ENCODE data around the gene CAMSAP2. TPM values are rescaled to one million over a fixed set of nuclear protein-coding genes. Genes with fewer than 3 reads are reported as not detected.

The CAMSAP2 gene
- total and polyA plus RNA-seq, 2 donors (not counting 3 experiments of a cell fraction or from before 2014, with no cell fraction given), result 6.7 to 45.5 TPM

DNA sequence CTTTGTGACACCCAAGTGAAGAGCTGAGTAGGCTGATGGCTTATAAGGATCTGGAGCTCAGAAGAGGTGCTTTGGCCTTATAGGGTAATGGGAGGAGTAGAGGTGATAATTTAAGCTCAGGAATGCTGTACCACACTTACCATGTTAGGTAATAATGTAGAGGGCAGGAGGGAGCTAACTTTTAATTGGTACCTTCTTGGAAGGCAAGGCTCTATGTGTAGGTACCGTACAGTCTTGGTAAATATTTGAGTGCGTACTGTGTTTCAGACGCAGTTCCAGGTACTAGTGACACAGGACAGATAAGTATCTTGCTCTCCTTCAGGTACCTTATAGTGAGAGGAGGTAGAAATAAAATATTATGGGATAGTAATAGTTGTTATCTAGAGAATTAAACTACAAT lies 16.8 kb downstream of the CAMSAP2 start:
- Histone ChIP-seq H3K9me3 (replicated peaks; ENCODE audit: control insufficient read depth, insufficient read depth, low read length) (no peaks in the 10 kb centered on the region), H3K4me3 (replicated peaks in 1 of 3; ENCODE audit: insufficient read depth in 1 of 3, low read depth in 1 of 3, low read length in 3 of 3) (no peak overlapping the region), H3K36me3 (ENCODE audit: control insufficient read depth in 2 of 2, extremely low read depth in 1 of 2, insufficient read depth in 2 of 2, low read length in 2 of 2) (peaks cover 2 to 4% of the 10 kb centered on the region in 2 experiments), H3K4me1 (ENCODE audit: control insufficient read depth, extremely low read depth, insufficient read depth, low read length) (no peaks in the 10 kb centered on the region), H3K9me1 (replicated peaks; ENCODE audit: control insufficient read depth, extremely low read depth, insufficient read depth, low read length) (no peaks in the 10 kb centered on the region), H3K27ac (ENCODE audit: insufficient read depth, low read depth, low read length) (no peak overlapping the region), H3K4me2 (ENCODE audit: insufficient read depth, low read length) (no peak overlapping the region), H3K79me2 (ENCODE audit: control insufficient read depth, insufficient read depth, low read length) (peaks cover 79% of the 10 kb centered on the region), H2AFZ (ENCODE audit: low read depth, low read length) (no peak overlapping the region), H4K20me1 (replicated peaks; ENCODE audit: control insufficient read depth, extremely low read depth, insufficient read depth, low read length) (peaks cover 9% of the 10 kb centered on the region), H3K9ac (replicated peaks; ENCODE audit: extremely low read depth, insufficient read depth, low read length) (no peak overlapping the region), H3K27me3 (ENCODE audit: control insufficient read depth in 2 of 2, insufficient read depth in 2 of 2, low read length in 2 of 2) (no peaks in the 10 kb centered on the region)
- no peak for TF ChIP-seq MYC (IDR thresholded peaks at IDR 0.05; ENCODE audit: low read depth, low read length)
- TF ChIP-seq POLR2A (IDR thresholded peaks at IDR 0.05; ENCODE audit: low read depth, low read length), result no peak
- TF ChIP-seq FOS (IDR thresholded peaks at IDR 0.05; ENCODE audit: borderline replicate concordance, insufficient read depth, low read length), result no peak
- TF ChIP-seq EZH2 (IDR thresholded peaks at IDR 0.05; ENCODE audit: borderline replicate concordance, low read depth, low read length, severe bottlenecking), result no peak
- no peak for TF ChIP-seq GATA2 (IDR thresholded peaks at IDR 0.05; ENCODE audit: insufficient read depth, insufficient read length, low read depth, low read length)
- TF ChIP-seq, protein P1, sequence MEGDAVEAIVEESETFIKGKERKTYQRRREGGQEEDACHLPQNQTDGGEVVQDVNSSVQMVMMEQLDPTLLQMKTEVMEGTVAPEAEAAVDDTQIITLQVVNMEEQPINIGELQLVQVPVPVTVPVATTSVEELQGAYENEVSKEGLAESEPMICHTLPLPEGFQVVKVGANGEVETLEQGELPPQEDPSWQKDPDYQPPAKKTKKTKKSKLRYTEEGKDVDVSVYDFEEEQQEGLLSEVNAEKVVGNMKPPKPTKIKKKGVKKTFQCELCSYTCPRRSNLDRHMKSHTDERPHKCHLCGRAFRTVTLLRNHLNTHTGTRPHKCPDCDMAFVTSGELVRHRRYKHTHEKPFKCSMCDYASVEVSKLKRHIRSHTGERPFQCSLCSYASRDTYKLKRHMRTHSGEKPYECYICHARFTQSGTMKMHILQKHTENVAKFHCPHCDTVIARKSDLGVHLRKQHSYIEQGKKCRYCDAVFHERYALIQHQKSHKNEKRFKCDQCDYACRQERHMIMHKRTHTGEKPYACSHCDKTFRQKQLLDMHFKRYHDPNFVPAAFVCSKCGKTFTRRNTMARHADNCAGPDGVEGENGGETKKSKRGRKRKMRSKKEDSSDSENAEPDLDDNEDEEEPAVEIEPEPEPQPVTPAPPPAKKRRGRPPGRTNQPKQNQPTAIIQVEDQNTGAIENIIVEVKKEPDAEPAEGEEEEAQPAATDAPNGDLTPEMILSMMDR (IDR thresholded peaks at IDR 0.05; ENCODE audit: extremely low read depth in 1 of 2, insufficient read depth in 1 of 2, low read depth in 1 of 2, low read length in 2 of 2), result no peak
- TF ChIP-seq POLR2AphosphoS5 (IDR thresholded peaks at IDR 0.05; ENCODE audit: insufficient read depth, low read depth, low read length), result no peak
- no peak for TF ChIP-seq JUN (IDR thresholded peaks at IDR 0.05; ENCODE audit: borderline replicate concordance, insufficient read depth, insufficient read length, low read depth)
- TF ChIP-seq, protein P2, sequence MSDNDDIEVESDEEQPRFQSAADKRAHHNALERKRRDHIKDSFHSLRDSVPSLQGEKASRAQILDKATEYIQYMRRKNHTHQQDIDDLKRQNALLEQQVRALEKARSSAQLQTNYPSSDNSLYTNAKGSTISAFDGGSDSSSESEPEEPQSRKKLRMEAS (IDR thresholded peaks at IDR 0.05; ENCODE audit: insufficient read depth, insufficient read length), result no peak
- DNase-seq (ENCODE audit: low read depth, low spot score) (no peak), FAIRE-seq (no peak)
- POLR2A ChIA-PET, result no interaction called here
- dilution Hi-C loops (cut with MboI; ENCODE audit: extremely low pct_ligation_motif_present, low sequenced_read_pairs) (no loop called here), intact Hi-C loops (cut with micrococcal nuclease) (no loop called here)
- no TSS peak for BruUV-seq (replicated peaks)
- CTCF ChIA-PET, result interaction anchor here (0.9 to 1.1 kb wide), 2 partner anchors 26 to 133 kb away, joined by 3 read pairs; no protein-coding TSS in a partner anchor

Data from endothelial cell of umbilical vein (primary cell).